ENCODE measurements around the gene ATRNL1. TPM values are rescaled to one million over a fixed set of nuclear protein-coding genes. Genes with fewer than 3 reads are reported as not detected.
"Not testable (repeated sequence)": the region's sequence is repeated elsewhere in the genome, so short reads cannot be mapped to it uniquely, and the experiment has no call there.

Gene ATRNL1
- total RNA-seq, 1 donor from 2014 or later = 0.93 TPM

DNA sequence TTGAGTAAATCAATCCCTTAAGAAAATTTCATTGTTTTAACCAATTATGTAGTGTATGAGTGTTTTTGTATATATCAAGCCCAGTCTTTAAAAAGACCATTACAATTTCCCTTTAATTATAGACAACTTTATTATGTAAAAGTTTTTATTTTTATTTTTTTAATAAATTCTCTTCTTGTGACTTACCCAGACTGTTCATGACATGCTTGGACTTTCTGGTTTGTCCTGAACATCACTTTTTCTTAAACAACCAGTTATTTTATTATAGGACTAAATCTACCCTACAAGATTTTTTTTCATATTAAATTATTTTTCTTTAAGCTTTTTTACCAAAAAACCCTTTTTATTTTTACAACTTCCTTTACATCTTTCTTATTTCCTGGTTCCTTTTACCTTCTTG, 410.4 kb downstream of the ATRNL1 start:
- Histone ChIP-seq H3K36me3 (no peaks in the 10 kb centered on the region), H3K4me1 (no peaks in the 10 kb centered on the region), H3K27me3 (no peaks in the 10 kb centered on the region), H3K27ac (no peak overlapping the region), H3K9me3 (no peaks in the 10 kb centered on the region), H3K4me3 (no peak overlapping the region)
- TF ChIP-seq, protein P1, sequence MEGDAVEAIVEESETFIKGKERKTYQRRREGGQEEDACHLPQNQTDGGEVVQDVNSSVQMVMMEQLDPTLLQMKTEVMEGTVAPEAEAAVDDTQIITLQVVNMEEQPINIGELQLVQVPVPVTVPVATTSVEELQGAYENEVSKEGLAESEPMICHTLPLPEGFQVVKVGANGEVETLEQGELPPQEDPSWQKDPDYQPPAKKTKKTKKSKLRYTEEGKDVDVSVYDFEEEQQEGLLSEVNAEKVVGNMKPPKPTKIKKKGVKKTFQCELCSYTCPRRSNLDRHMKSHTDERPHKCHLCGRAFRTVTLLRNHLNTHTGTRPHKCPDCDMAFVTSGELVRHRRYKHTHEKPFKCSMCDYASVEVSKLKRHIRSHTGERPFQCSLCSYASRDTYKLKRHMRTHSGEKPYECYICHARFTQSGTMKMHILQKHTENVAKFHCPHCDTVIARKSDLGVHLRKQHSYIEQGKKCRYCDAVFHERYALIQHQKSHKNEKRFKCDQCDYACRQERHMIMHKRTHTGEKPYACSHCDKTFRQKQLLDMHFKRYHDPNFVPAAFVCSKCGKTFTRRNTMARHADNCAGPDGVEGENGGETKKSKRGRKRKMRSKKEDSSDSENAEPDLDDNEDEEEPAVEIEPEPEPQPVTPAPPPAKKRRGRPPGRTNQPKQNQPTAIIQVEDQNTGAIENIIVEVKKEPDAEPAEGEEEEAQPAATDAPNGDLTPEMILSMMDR (IDR thresholded peaks at IDR 0.05) = no peak
- no peak for ATAC-seq
- intact Hi-C loops (cut with DNase I) = no loop called here
- DNase-seq = no peak

DNA sequence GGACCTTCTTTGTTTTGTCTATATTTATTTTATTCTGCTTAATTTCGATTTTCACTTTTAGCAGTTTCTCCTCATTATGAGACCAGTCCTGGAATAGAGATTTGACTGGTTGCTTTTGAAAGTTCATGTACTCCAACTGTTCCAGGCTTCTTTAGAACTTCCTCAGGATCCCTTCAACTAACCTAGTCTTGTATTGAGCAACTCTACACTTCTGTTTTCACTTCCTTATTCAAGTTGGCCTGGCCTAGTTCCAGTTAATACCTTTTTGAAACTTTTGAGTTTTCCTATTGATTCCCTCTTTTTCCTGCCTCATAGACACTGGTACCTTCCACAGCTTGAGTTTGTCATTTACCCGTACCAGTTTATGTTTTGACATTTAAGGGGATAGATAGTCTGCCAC, 421.7 kb downstream of the ATRNL1 start:
- Histone ChIP-seq H3K27ac (no peak overlapping the region), H3K4me1 (no peaks in the 10 kb centered on the region), H3K27me3 (no peaks in the 10 kb centered on the region), H3K36me3 (no peaks in the 10 kb centered on the region), H3K4me3 (no peak overlapping the region), H3K9me3 (no peaks in the 10 kb centered on the region)
- TF ChIP-seq, protein P1 (IDR thresholded peaks at IDR 0.05) = no peak
- DNase-seq (no peak), ATAC-seq (no peak)
- intact Hi-C loops (cut with DNase I) = no loop called here

DNA sequence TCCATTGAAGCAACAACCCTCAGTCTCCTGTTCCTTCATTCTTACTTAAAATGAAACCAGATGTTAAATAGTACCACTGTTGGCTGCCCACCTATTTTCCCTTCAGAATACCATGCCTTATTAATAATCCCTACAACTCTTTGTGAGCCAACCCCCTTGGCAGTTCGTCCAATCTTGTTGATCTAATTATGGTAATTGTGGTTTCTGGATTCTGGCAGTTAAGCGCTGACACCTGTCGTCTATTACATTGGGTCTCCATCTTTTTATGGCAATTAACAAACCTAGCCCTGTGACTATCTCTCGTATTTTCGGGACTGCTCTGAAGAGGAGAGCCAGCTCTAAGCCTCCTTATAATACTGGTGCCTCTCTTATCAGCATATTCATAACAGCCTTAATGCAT, 432.0 kb downstream of the ATRNL1 start:
- DNase-seq (no peak), ATAC-seq (no peak)
- no peak overlapping the region for H3K4me3 ChIP-seq
- H3K4me1 ChIP-seq = no peaks in the 10 kb centered on the region
- H3K36me3 ChIP-seq = no peaks in the 10 kb centered on the region
- no peak overlapping the region for H3K27ac ChIP-seq
- no peaks in the 10 kb centered on the region for H3K9me3 ChIP-seq
- no peaks in the 10 kb centered on the region for H3K27me3 ChIP-seq
- TF ChIP-seq, protein P1 (IDR thresholded peaks at IDR 0.05) = no peak
- intact Hi-C loops (cut with DNase I) = no loop called here

DNA sequence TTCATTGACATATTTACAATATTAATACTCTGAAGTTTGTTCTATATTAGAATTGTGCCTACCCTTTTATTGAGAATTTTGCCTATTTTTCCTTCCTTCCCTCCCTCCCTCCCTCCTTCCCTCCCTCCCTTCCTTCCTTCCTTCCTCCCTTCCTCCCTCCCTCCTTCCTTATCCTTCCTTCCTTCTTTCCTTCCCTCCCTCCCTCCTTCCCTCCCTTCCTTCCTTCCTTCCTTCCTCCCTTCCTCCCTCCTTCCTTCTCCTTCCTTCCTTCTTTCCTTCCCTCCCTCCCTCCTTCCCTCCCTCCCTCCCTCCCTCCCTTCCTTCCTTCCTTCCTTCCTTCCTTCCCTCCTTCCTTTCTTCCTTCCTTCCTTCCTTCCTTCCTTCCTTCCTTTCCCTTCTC, 434.5 kb downstream of the ATRNL1 start:
- H3K36me3 ChIP-seq; H3K9me3 ChIP-seq; ATAC-seq; H3K4me1 ChIP-seq; H3K27ac ChIP-seq; DNase-seq; H3K27me3 ChIP-seq; H3K4me3 ChIP-seq; intact Hi-C loops (cut with DNase I): not testable (repeated sequence)

DNA sequence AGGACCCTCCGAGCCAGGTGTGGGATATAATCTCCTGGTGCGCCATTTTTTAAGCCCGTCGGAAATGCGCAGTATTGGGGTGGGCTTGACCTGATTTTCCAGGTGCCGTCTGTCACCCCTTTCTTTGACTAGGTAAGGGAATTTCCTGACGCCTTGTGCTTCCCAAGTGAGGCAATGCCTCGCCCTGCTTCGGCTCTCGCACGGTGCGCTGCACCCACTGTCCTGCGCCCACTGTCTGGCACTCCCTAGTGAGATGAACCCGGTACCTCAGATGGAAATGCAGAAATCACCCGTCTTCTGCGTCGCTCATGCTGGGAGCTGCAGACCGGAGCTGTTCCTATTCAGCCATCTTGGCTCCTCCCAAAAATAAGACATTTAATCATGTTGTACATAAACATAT, 443.2 kb downstream of the ATRNL1 start:
- H3K4me3 ChIP-seq; H3K36me3 ChIP-seq; H3K27ac ChIP-seq; H3K9me3 ChIP-seq; H3K4me1 ChIP-seq; ATAC-seq; intact Hi-C loops (cut with DNase I); DNase-seq; H3K27me3 ChIP-seq: not testable (repeated sequence)

DNA sequence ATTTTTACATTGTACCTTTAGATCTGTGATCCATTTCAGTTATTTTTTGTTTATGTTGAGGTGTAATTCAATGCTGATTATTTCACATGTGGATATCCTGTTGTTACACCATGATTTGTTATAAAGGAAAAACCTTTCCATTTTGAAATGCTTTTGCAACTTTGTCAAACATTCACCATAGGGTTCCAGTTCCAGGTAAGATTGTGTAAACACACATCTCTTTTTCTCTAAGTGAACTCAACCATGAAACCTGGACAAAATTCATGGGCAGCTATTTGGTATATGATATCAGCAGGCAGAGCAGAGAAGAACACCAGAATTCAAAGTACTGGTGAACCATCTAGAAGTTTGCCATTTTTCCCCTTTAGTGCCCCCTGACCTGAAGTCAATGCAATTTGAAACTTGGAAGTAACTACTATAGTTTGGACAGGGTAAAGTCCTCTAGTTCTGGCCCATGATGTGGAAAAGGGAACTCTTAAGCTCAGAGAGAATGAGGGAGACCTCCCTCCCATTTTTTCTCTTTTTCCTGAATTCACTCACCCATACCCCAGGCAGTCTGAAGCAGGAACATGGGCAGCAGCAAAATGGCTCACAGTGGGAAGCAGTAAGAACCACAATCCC, 446.1 kb downstream of the ATRNL1 start:
- intact Hi-C loops (cut with DNase I) = no loop called here
- Histone ChIP-seq H3K36me3 (no peaks in the 10 kb centered on the region), H3K27me3 (no peaks in the 10 kb centered on the region), H3K4me3 (no peak overlapping the region), H3K27ac (no peak overlapping the region), H3K4me1 (no peaks in the 10 kb centered on the region), H3K9me3 (no peaks in the 10 kb centered on the region)
- no peak for DNase-seq
- TF ChIP-seq, protein P1 (IDR thresholded peaks at IDR 0.05) = no peak
- no peak for ATAC-seq

DNA sequence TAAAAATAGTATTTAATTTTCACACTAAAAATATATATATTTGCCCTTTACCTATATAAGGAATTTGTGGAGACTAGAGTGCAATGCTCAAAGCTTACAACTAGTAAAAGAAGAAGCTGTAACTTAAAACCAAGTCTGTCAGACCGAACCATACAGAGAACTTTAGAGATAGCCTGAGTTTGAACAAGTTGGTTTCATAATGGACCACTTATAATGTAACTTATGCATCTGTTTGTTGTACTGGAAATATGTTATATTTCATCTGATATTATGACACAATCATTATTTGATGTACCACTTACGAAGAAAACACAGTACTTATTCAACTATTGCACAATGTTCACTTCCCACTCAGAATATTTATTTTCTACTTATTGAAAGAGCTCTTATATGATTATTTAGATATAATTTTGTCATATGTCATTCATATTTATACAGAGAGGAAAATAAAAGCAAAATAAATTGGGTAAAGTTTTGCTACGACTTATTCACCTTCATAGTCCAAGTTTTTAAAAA, 462.8 kb downstream of the ATRNL1 start:
- H3K27ac ChIP-seq = no peak overlapping the region

More for the DNA sequence above, 462.8 kb downstream of the ATRNL1 start:
- DNase-seq (no peak), ATAC-seq (no peak)
- intact Hi-C loops (cut with DNase I) = no loop called here
- H3K27me3 ChIP-seq = no peaks in the 10 kb centered on the region
- TF ChIP-seq, protein P1 (IDR thresholded peaks at IDR 0.05) = no peak
- H3K4me1 ChIP-seq = no peaks in the 10 kb centered on the region
- no peaks in the 10 kb centered on the region for H3K36me3 ChIP-seq
- H3K9me3 ChIP-seq = no peaks in the 10 kb centered on the region
- no peak overlapping the region for H3K4me3 ChIP-seq
